Measurements from ENCODE around the gene TSC22D1. TPM values are rescaled to one million over a fixed set of nuclear protein-coding genes. Genes with fewer than 3 reads are reported as not detected.

The TSC22D1 gene
- total RNA-seq, 1 donor from 2014 or later = 97.7 TPM

GRCh38 chr13:44421853-44422525, 154.1 kb downstream of the TSC22D1 start:
- no peak overlapping the region for H3K4me3 ChIP-seq
- H3K36me3 ChIP-seq = no peaks in the 10 kb centered on the region
- H3K27ac ChIP-seq = no peak overlapping the region
- no peaks in the 10 kb centered on the region for H3K9me3 ChIP-seq
- H3K27me3 ChIP-seq = no peaks in the 10 kb centered on the region
- no peak for TF ChIP-seq CTCF (IDR thresholded peaks at IDR 0.05)
- no peak for DNase-seq (ENCODE audit: low spot score in 2 of 2)
- H3K4me1 ChIP-seq = no peaks in the 10 kb centered on the region
- intact Hi-C loops (cut with DNase I) = no loop called here

GRCh38 chr13:44420376-44421220, 155.5 kb downstream of the TSC22D1 start:
- Histone ChIP-seq H3K9me3 (no peaks in the 10 kb centered on the region), H3K4me1 (no peaks in the 10 kb centered on the region), H3K27me3 (no peaks in the 10 kb centered on the region), H3K36me3 (no peaks in the 10 kb centered on the region), H3K27ac (no peak overlapping the region), H3K4me3 (no peak overlapping the region)
- no peak for TF ChIP-seq CTCF (IDR thresholded peaks at IDR 0.05)
- no peak for DNase-seq (ENCODE audit: low spot score in 2 of 2)
- intact Hi-C loops (cut with DNase I) = no loop called here

DNA sequence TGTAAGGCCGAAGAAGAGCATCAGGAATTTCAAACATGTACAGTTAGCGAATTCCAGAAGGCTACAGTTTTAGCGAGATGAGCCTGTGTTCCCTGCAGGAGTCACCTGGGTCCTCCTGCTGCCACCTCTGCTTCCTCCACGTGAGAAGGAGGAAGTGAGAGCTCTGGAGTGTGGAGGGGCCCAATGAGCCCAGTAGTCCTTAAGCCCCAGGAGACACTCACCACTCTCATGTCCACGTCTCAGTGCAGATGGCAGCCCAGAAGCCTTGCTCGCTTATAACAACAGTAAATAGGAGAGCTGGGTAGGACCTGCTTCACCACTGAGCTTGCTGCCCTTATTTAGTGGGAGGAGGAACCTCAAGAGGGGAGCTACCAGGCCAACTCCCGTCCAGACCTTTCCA, 158.3 kb downstream of the TSC22D1 start:
- intact Hi-C loops (cut with DNase I) = no loop called here
- H3K27me3 ChIP-seq = no peaks in the 10 kb centered on the region
- no peak for TF ChIP-seq CTCF (IDR thresholded peaks at IDR 0.05)
- peak in 1 of 2 donors; percentile 21 for DNase-seq (ENCODE audit: low spot score in 2 of 2)
- H3K9me3 ChIP-seq = no peaks in the 10 kb centered on the region
- H3K27ac ChIP-seq = no peak overlapping the region
- no peaks in the 10 kb centered on the region for H3K4me1 ChIP-seq
- no peak overlapping the region for H3K4me3 ChIP-seq
- no peaks in the 10 kb centered on the region for H3K36me3 ChIP-seq

DNA sequence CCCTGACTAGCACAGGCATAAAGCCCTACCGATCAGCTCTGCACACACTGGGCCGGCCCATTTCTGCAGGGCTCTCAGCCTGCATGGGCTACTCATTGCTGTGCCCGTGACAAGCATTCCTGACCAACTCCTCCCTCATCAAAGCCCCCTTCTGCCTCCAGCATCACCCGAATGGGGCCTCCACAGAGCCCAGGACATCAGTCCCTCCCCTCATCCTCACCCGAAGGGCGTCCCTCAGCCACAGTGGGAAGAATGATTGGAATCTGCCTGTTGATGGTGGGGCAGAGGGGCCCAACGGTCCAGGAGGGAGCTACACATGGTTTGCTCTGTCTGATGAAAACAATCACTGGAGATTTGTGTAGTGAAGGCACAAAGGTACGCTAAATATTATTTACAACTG, 158.7 kb downstream of the TSC22D1 start:
- Histone ChIP-seq H3K4me1 (no peaks in the 10 kb centered on the region), H3K27ac (no peak overlapping the region), H3K9me3 (no peaks in the 10 kb centered on the region), H3K27me3 (no peaks in the 10 kb centered on the region), H3K4me3 (no peak overlapping the region), H3K36me3 (no peaks in the 10 kb centered on the region)
- peak in 1 of 2 donors; percentile 47 for DNase-seq (ENCODE audit: low spot score in 2 of 2)
- no peak for TF ChIP-seq CTCF (IDR thresholded peaks at IDR 0.05)
- intact Hi-C loops (cut with DNase I) = no loop called here

- intact Hi-C loops (cut with DNase I) = no loop called here
- Histone ChIP-seq H3K9me3 (no peaks in the 10 kb centered on the region), H3K4me3 (no peak overlapping the region), H3K27me3 (no peaks in the 10 kb centered on the region), H3K36me3 (no peaks in the 10 kb centered on the region), H3K27ac (no peak overlapping the region), H3K4me1 (no peaks in the 10 kb centered on the region)
- no peak for TF ChIP-seq CTCF (IDR thresholded peaks at IDR 0.05)
- DNase-seq (ENCODE audit: low spot score in 2 of 2) = no peak
Observed at GRCh38 chr13:44416744-44417143, 159.4 kb downstream of the TSC22D1 start.
